ENCODE data around the gene SND1.

The SND1 gene

GRCh38 chr7:127821146-127821545 lies 169.2 kb downstream of the SND1 start:
- no peak overlapping the region for H3K4me3 ChIP-seq (ENCODE audit: insufficient read depth, low read length, poor library complexity, severe bottlenecking)
- H3K27ac ChIP-seq (ENCODE audit: low read depth, low read length): no peak overlapping the region
- H2AFZ ChIP-seq (ENCODE audit: low read depth, low read length, severe bottlenecking): no peak overlapping the region
- H3K36me3 ChIP-seq (ENCODE audit: low read length): no peaks in the 10 kb centered on the region
- no peak overlapping the region for H3K4me2 ChIP-seq (ENCODE audit: low read depth, low read length, poor library complexity, severe bottlenecking)
- no peaks in the 10 kb centered on the region for H3K27me3 ChIP-seq (ENCODE audit: low read length)
- peaks cover 51% of the 10 kb centered on the region for H3K79me2 ChIP-seq (ENCODE audit: insufficient read depth, low read length)
- no peaks in the 10 kb centered on the region for H3F3A ChIP-seq (ENCODE audit: insufficient read depth)
- no peaks in the 10 kb centered on the region for H3K9me2 ChIP-seq (replicated peaks; ENCODE audit: insufficient read depth, low read length)
- H3K9ac ChIP-seq (ENCODE audit: low read length): no peak overlapping the region
- H4K20me1 ChIP-seq (ENCODE audit: low read depth, low read length): no peaks in the 10 kb centered on the region
- no peak for TF ChIP-seq EZH2phosphoT487 (conservative IDR thresholded peaks at IDR 0.05; ENCODE audit: low read length)
- no peak for TF ChIP-seq CTCF (IDR thresholded peaks at IDR 0.05; ENCODE audit: insufficient read depth, low read length, poor library complexity, severe bottlenecking)
- no peaks in the 10 kb centered on the region for H3K9me3 ChIP-seq (ENCODE audit: insufficient read depth, low read length)

DNA sequence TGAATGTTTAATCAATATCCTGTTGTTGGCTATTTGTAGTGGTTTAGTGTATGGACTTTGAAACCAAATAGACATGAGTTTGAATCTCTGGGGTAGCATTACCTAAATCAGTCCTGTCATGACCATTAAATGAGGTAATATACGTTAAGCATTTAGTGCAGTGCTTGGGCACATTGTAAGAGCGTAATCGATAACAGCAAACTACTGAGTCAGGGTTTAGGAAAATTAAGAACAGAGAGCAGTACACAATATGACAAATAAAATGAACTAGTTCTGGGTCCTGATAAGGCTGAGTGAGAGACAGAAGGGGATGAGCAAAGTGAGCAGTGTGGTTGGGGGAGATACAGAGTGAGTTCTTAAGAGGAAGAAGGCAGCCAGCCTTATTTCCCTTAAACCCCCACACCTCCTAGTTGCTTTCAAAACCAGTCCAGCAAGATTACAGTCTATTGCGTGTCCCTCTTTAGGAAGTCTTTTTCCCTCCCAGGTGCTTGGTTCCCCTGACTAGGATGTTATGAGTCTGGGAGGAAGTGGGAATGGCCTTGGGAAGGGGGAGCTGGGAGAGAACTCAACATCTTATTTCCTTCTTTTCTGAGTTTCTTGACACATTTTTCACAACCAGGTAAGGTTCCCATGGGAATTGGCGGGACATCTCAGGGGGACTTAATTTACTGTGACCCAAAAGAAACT lies 171.0 kb downstream of the SND1 start:
- Histone ChIP-seq H3K36me3 (ENCODE audit: low read length) (no peaks in the 10 kb centered on the region), H3K79me2 (ENCODE audit: insufficient read depth, low read length) (peaks cover 57% of the 10 kb centered on the region), H3K27me3 (ENCODE audit: low read length) (no peaks in the 10 kb centered on the region), H3K4me3 (ENCODE audit: insufficient read depth, low read length, poor library complexity, severe bottlenecking) (no peak overlapping the region), H3K9me2 (replicated peaks; ENCODE audit: insufficient read depth, low read length) (no peaks in the 10 kb centered on the region), H4K20me1 (ENCODE audit: low read depth, low read length) (no peaks in the 10 kb centered on the region), H3K4me2 (ENCODE audit: low read depth, low read length, poor library complexity, severe bottlenecking) (no peak overlapping the region), H3K27ac (ENCODE audit: low read depth, low read length) (no peak overlapping the region), H2AFZ (ENCODE audit: low read depth, low read length, severe bottlenecking) (no peak overlapping the region), H3K9ac (ENCODE audit: low read length) (no peak overlapping the region), H3F3A (ENCODE audit: insufficient read depth) (no peaks in the 10 kb centered on the region), H3K9me3 (ENCODE audit: insufficient read depth, low read length) (no peaks in the 10 kb centered on the region)
- TF ChIP-seq EZH2phosphoT487 (conservative IDR thresholded peaks at IDR 0.05; ENCODE audit: low read length) (no peak), CTCF (IDR thresholded peaks at IDR 0.05; ENCODE audit: insufficient read depth, low read length, poor library complexity, severe bottlenecking) (no peak)

DNA sequence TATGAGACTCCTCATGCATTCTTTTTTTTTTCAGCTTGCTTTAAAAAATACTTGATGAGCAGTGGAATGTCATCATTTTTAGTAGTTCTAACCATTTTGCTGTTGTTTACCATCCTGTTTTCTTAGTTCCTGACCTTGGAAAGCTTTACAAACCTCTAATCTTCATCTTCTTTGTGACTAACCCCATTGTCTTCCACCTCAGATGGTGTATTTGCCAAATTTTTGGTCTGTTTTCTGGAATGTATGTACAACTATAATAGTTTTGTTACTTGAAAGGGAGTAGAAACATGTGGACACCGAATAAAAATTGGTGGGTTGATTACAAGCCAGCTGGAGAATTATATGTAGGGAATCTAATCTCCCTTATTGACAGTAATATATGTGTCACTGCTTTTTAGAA lies 172.7 kb downstream of the SND1 start:
- no peak overlapping the region for H3K27ac ChIP-seq (ENCODE audit: low read depth, low read length)
- no peaks in the 10 kb centered on the region for H4K20me1 ChIP-seq (ENCODE audit: low read depth, low read length)
- no peak overlapping the region for H3K4me3 ChIP-seq (ENCODE audit: insufficient read depth, low read length, poor library complexity, severe bottlenecking)
- H3F3A ChIP-seq (ENCODE audit: insufficient read depth): no peaks in the 10 kb centered on the region
- H3K36me3 ChIP-seq (ENCODE audit: low read length): 0 out of 2 replicates have a peak, but pooled peaks cover 2% of the 10 kb centered on the region
- H3K79me2 ChIP-seq (ENCODE audit: insufficient read depth, low read length): peaks cover 46% of the 10 kb centered on the region
- no peaks in the 10 kb centered on the region for H3K9me3 ChIP-seq (ENCODE audit: insufficient read depth, low read length)
- H2AFZ ChIP-seq (ENCODE audit: low read depth, low read length, severe bottlenecking): no peak overlapping the region
- H3K9me2 ChIP-seq (replicated peaks; ENCODE audit: insufficient read depth, low read length): no peaks in the 10 kb centered on the region
- no peak overlapping the region for H3K4me2 ChIP-seq (ENCODE audit: low read depth, low read length, poor library complexity, severe bottlenecking)
- H3K9ac ChIP-seq (ENCODE audit: low read length): no peak overlapping the region
- no peaks in the 10 kb centered on the region for H3K27me3 ChIP-seq (ENCODE audit: low read length)
- TF ChIP-seq CTCF (IDR thresholded peaks at IDR 0.05; ENCODE audit: insufficient read depth, low read length, poor library complexity, severe bottlenecking) (no peak), EZH2phosphoT487 (conservative IDR thresholded peaks at IDR 0.05; ENCODE audit: low read length) (no peak)

Data from SU-DHL-6 (cell line).